ENCODE results near the gene KCNMB4. TPM values are rescaled to one million over a fixed set of nuclear protein-coding genes. Genes with fewer than 3 reads are reported as not detected.

The KCNMB4 gene
- total RNA-seq, 1 experiment from 2014 or later: 6.3 TPM

DNA sequence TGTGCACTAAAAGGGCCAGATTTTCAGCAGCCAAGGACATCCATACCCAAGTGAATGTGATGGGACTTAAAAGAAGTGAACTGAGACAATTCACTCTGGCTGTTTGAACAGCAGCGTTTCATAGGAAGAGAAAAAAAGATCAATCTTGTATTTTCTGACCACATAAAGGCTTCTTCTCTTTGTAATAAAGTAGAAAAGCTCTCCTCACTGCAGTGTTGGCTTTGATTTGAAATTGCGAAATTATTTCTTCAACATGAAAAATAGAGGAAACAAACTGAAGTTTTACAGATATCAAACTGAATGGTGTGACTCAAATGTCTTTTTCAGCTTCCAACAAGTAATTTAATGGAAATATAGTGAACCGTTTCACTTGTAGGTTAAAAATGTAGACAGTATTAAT lies 11.3 kb upstream of the KCNMB4 start:
- POLR2A ChIA-PET (ENCODE audit: unreplicated experiment): no interaction called here
- no peaks in the 10 kb centered on the region for H3K4me1 ChIP-seq (replicated peaks; ENCODE audit: insufficient read depth)

DNA sequence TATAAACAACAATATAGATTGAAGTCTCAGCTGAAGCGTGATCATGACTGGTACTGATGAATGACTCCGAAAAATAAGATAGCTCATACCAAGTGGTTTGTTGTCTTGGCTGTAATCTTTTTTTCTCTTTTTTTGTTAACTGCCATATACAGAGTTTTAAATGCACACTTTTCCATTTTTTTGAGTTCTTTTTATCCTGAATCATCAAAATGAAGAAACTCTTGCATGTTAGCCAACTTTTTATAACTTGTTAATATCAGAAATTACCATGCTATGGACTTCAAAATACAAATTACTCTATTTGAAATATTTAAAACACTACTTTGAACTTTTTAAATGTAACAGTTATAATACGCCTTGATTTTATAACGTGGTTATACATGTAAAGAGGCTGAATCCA lies 10.1 kb upstream of the KCNMB4 start:
- POLR2A ChIA-PET (ENCODE audit: unreplicated experiment): interaction anchor here (0.7 kb wide), 2 partner anchors 77 to 116 kb away, joined by 4 read pairs; no protein-coding TSS in a partner anchor
- Histone ChIP-seq H3K27ac (no peak overlapping the region), H3K4me2 (no peak overlapping the region), H3K36me3 (ENCODE audit: low read depth) (peaks cover 6% of the 10 kb centered on the region; the same call in 1 of the 2 replicates), H3K27me3 (ENCODE audit: insufficient read depth, low read depth) (no peaks in the 10 kb centered on the region), H3K9me2 (ENCODE audit: insufficient read depth) (0 out of 2 replicates have a peak, but pooled peaks cover 3% of the 10 kb centered on the region), H3K79me2 (ENCODE audit: low read depth) (no peaks in the 10 kb centered on the region), H3K4me3 (no peak overlapping the region), H2AFZ (no peak overlapping the region), H3K4me1 (replicated peaks; ENCODE audit: insufficient read depth) (no peaks in the 10 kb centered on the region), H4K20me1 (ENCODE audit: insufficient read depth) (peaks cover 5% of the 10 kb centered on the region; the same call in 1 of the 2 replicates), H3F3A (ENCODE audit: insufficient read depth, low read depth) (0 out of 2 replicates have a peak, but pooled peaks cover 5% of the 10 kb centered on the region), H3K9me3 (ENCODE audit: insufficient read depth, low read depth) (no peaks in the 10 kb centered on the region)
- no TSS peak for BruUV-seq (replicated peaks)
- intact Hi-C loops (cut with micrococcal nuclease; ENCODE audit: unreplicated experiment): no loop called here
- CTCF ChIA-PET: no interaction called here
- TF ChIP-seq EZH2 (IDR thresholded peaks at IDR 0.05; ENCODE audit: low read depth) (no peak), CTCF (conservative IDR thresholded peaks at IDR 0.05) (no peak)
- DNase-seq: no peak

More for the DNA sequence above, 11.3 kb upstream of the KCNMB4 start:
- intact Hi-C loops (cut with micrococcal nuclease; ENCODE audit: unreplicated experiment): no loop called here
- CTCF ChIA-PET: no interaction called here
- no peaks in the 10 kb centered on the region for H3K9me3 ChIP-seq (ENCODE audit: insufficient read depth, low read depth)
- no peak overlapping the region for H3K27ac ChIP-seq
- H2AFZ ChIP-seq: no peak overlapping the region
- no peak for DNase-seq
- H3K4me2 ChIP-seq: no peak overlapping the region
- H3K27me3 ChIP-seq (ENCODE audit: insufficient read depth, low read depth): no peaks in the 10 kb centered on the region
- no peak overlapping the region for H3K4me3 ChIP-seq
- peaks cover 5% of the 10 kb centered on the region; the same call in 1 of the 2 replicates for H4K20me1 ChIP-seq (ENCODE audit: insufficient read depth)
- H3F3A ChIP-seq (ENCODE audit: insufficient read depth, low read depth): 0 out of 2 replicates have a peak, but pooled peaks cover 5% of the 10 kb centered on the region
- no peaks in the 10 kb centered on the region for H3K79me2 ChIP-seq (ENCODE audit: low read depth)
- BruUV-seq (replicated peaks): no TSS peak
- peaks cover 6% of the 10 kb centered on the region; the same call in 1 of the 2 replicates for H3K36me3 ChIP-seq (ENCODE audit: low read depth)
- H3K9me2 ChIP-seq (ENCODE audit: insufficient read depth): 0 out of 2 replicates have a peak, but pooled peaks cover 3% of the 10 kb centered on the region
- no peak for TF ChIP-seq CTCF (conservative IDR thresholded peaks at IDR 0.05)
- no peak for TF ChIP-seq EZH2 (IDR thresholded peaks at IDR 0.05; ENCODE audit: low read depth)

GRCh38 chr12:70359458-70360197 lies 6.5 kb upstream of the KCNMB4 start:
- CTCF ChIA-PET: interaction anchor here (0.5 kb wide), 1 partner anchor 370 kb away, joined by 3 read pairs; no protein-coding TSS in a partner anchor
- BruUV-seq (replicated peaks): no TSS peak
- H3K36me3 ChIP-seq (ENCODE audit: low read depth): no peaks in the 10 kb centered on the region
- H3K4me3 ChIP-seq: no peak overlapping the region
- DNase-seq: no peak
- no peaks in the 10 kb centered on the region for H3K9me3 ChIP-seq (ENCODE audit: insufficient read depth, low read depth)
- no peak overlapping the region for H3K4me2 ChIP-seq
- H3K79me2 ChIP-seq (ENCODE audit: low read depth): no peaks in the 10 kb centered on the region
- no peaks in the 10 kb centered on the region; the same call in 1 of the 2 replicates for H3F3A ChIP-seq (ENCODE audit: insufficient read depth, low read depth)
- H4K20me1 ChIP-seq (ENCODE audit: insufficient read depth): no peaks in the 10 kb centered on the region
- H3K27me3 ChIP-seq (ENCODE audit: insufficient read depth, low read depth): no peaks in the 10 kb centered on the region
- intact Hi-C loops (cut with micrococcal nuclease; ENCODE audit: unreplicated experiment): no loop called here
- no peak overlapping the region for H2AFZ ChIP-seq
- POLR2A ChIA-PET (ENCODE audit: unreplicated experiment): interaction anchor here (0.7 kb wide), 1 partner anchor 208 kb away, joined by 3 read pairs; no protein-coding TSS in a partner anchor
- H3K9me2 ChIP-seq (ENCODE audit: insufficient read depth): 0 out of 2 replicates have a peak, but pooled peaks cover 3% of the 10 kb centered on the region
- no peaks in the 10 kb centered on the region; the same call in 1 of the 2 replicates for H3K4me1 ChIP-seq (replicated peaks; ENCODE audit: insufficient read depth)
- TF ChIP-seq EZH2 (IDR thresholded peaks at IDR 0.05; ENCODE audit: low read depth): no peak
- TF ChIP-seq CTCF (conservative IDR thresholded peaks at IDR 0.05): no peak
- no peak overlapping the region for H3K27ac ChIP-seq
